GM18517 (cell line): Measurements from ENCODE around the gene NEK1.
"Not testable (repeated sequence)": the region's sequence is repeated elsewhere in the genome, so short reads cannot be mapped to it uniquely, and the experiment has no call there.

Experiments used
- ATAC-seq: cut with Tn5 transposase; IDR thresholded peaks from one replicate; pipeline ENCODE4 v1.9.1; 2021; ENCODE audit warnings: mild to moderate bottlenecking, moderate library complexity; ENCODE audit not compliant: unreplicated experiment

The NEK1 gene

DNA sequence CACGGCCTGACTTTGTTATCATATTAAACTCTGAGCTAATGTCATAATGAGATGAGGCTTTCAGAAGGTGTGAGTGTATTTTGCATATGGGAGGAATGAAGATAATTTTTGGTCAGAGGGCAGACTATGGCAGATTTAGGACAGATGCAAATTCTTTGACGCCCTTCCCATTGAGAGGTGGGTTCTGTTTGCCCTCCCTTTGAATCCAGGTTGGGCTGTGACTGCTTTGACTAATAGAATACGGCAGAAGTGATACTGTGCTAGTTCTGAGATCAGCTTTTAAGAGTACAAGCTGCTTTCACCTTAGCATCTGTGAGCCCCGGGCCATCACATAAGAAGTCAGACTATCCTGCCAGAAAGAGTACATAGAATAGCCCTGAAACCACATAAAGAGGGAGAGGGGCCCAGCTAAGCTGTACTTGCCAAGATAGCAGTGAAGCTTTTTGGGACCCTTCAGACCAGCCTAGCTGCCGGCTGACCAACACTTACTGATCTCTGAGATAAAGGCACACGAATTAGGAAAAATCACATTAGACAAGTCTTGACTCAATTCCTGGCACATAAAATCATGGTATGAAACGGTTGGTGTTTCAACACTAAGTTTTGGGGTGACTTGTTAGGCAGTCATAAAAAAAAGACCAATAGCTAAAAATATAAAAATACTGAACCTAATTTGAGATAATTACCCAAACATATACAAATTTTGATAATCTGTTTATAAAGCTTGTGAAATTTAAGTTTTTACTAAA is 174.9 kb downstream of the NEK1 start:
- peak; percentile 93 for ATAC-seq

DNA sequence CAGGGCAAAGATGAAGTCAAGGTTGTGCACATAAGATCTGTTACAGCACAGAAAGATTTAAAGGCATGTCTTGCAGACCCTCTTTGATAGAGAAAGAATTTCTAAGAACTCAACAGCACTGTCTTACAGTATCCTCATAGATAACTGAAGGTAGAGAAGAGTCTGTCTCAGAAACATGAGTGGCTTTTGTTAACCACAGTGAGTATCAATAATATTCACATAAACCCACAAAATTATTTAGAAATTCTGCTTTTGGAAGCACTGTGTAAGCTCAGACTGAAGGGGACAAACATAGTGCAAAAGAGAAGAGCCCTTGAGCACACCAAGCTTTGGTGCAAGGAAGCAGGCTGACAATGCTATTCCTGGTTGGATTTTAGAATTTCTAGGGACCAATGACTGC is 175.6 kb downstream of the NEK1 start:
- no peak for ATAC-seq

DNA sequence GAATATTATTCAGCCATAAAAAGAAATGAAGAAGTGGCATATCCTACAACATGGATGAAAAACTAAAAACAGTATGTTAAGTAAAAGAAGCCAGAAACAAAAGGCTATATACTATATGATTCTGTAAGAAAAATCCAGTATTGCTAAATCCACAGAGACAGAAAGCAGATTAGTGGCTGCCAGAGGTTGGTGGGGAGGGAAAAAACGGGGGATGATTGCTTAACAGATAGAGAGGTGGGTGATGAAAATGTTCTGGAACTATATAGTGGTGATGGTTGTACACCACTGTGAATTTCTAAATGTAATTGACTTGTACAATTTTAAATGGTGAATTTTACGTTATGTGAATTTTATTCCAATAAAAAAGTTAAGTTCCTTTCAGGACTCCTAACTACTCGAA is 184.0 kb downstream of the NEK1 start:
- no peak for ATAC-seq

DNA sequence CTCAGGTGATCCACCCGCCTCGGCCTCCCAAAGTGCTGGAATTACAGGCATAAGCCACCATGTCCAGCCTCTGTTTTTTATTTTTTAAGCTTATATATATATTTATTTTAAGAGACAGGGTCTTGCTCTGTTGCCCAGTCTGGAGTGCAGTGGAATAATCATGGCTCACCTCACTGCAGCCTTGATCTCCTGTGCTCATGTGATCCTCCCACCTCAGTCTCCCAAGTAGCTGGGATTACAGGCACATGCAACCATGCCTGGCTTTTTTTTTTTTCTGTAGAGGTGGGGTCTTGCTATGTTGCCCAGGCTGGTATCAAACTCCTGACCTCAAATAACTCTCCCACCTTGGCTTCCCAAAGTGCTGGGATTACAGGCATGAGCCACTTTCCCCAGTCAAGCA is 184.7 kb downstream of the NEK1 start:
- ATAC-seq: not testable (repeated sequence)

DNA sequence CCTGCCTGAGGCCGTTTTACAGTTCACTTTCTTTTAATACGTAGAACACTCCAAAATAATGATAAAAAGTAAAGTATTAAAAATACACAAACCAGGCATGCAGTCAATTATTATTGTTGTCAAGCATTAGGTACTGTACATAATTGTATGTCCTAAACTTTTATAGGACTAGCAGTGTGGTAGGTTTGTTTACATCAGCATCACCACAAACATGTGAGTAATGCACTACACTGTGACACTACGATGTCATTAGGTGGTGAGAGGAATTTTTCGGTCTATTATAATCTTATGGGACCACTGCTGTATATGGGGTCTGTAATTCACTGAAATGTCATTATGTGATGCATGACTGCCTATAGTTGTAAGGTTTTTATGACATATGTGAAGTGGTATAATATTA is 192.1 kb downstream of the NEK1 start:
- no peak for ATAC-seq

DNA sequence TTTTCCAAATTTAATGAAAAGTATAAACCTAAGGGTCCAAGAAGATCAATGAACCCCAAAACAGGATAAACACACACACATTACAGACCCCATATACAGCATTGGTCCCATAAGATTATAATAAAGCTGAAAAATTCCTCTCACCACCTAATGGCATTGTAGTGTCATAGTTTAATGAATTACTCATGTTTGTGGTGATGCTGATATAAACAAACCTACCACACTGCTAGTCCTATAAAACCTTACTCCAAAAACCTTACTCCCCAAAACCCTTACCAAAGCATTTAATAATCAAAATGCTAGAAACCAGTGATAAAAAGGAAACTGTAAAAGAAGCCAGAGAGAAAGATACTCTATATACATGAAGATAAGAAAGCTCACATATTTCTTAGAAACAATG is 193.5 kb downstream of the NEK1 start:
- no peak for ATAC-seq

DNA sequence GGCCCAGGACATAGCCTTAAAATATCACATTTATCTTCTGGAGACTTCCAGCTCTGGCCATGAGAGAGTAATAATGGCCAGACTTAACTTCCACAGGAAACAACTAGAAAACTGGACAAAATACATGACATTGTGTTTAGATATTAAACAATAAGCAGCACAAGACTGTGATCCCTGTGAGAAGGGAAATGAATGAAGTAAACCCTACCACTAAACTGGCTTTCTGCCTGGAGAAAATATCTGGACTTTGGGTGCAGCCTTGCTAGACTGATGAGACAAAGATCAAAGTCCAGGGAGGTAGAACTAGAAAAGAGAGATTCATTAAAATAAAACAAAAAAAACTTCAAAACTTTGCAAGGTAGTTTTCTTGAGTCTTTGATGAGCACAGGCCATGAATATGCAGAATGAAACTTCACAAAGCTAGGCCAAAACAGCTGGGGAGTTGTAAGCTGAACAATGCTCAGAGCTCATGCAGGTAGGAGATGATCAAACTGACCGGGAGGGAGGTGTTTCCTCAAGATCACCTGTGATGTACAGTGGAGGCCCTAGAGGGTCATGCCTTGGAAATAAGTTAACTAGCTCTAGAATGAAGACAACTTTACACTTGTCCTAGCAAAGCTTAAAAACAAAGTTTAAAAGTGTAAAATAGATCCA is 194.6 kb downstream of the NEK1 start:
- ATAC-seq: no peak

DNA sequence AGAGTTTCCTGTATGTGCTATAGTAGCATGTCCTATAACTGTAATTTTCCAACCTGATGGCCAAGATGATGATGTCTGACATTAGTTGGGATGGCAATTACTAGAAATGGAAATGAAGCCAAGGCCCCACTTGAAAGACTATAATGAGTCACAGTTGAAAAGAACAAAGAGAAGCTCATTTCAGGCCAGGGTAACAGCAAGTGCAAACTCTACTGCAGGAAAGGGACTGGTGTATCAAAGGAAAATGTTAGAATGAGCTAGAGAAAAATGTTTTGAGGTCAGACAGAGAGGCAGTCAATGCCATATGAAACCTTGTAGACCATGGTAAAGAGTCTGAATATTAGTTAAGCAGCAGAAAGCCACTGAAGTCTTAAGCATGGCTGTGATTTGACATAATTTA is 195.4 kb downstream of the NEK1 start:
- peak; percentile 52 for ATAC-seq

DNA sequence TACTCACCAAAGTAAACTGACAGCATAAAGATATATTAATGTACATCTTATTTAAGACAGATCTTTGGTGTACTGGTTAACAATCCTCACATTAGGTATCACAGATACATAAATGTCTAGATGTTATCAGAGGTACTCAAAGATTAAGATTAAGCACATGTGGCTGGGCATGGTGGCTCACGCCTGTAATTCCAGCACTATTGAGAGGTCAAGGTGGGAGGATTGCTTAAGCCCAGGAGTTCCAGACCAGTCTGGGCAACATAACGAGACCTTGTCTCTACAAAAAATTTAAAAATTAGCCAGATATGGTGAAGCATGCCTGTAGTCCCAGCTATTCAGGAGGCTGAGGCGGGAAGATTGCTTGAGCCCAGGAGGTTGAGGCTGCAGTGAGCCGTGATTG is 195.9 kb downstream of the NEK1 start:
- ATAC-seq: no peak

DNA sequence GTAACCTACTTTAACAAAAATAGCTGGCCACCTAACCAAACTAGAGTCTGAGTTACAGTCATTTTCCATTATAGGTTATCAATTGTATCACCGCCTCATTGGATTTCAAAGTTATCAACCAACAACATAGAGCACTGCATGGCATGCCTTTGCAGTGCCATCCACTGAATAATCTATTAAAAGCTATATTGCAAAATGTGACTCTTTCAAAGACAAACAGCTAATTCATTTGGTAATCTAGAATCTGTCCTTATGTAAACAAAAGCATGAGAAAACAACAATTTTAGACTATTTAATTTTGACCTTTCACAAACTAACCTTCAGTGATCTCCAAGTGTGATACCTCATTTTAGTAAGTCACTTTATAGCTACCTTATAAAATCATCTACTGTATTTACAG is 197.5 kb downstream of the NEK1 start:
- ATAC-seq: no peak

DNA sequence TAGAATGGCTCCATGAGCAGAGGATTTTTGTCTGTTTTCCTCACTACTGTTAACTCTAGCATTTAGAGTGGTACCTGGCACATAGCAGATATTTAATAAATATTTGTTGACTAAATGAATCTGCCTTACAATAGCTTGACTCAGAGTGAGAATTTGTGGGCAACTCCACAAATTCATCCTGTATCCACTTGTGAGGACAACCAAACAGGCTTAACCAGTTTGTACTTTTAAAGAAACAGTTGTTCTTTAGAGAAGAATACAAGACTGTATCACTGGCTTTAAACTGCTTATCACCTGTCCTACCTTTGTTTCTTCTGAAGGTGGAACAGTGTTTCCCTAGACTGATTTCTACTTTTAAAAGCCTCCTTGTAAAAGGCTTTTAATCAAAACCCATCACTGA is 200.3 kb downstream of the NEK1 start:
- ATAC-seq: no peak

DNA sequence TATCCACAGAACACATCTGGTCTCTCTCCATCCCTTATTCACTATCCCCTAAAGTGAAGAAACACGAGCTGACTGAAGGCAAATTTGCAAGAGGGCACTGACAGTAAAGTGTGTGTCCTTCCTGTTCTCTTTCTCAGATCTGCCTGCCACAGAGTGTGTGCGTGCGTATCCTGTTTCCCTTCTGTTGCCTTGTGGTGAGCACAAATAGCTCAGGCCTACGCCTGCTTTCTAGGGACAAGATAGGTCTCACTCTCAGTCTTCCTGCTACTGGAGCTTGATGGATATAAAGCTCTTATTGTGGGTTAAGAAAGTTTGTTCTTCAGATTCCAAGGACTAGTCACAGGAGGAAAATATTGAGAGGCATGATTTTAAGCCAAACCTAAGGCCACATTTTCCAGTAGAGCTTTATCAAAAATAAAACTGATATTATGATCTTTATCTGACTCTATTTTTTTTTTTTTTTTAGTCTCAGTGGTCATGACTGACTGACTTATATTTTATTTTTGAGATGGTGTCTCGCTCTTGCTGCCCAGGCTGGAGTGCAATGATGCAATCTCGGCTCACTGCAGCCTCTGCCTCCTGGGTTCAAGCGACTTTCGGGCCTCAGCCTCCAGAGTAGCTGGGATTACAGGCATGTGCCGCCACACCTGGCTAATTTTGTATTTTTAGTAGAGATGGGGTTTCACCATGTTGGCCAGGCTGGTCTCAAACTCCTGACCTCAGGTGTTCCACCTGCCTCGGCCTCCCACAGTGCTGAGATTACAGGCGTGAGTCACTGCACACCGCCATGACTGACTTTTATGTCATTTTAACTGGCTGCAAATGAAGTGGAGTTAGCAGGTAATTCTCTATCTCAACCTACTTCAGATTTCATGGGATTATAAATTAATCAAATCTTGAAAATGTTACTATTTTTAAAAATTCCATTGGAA is 201.3 kb downstream of the NEK1 start:
- ATAC-seq: peak; percentile 99

DNA sequence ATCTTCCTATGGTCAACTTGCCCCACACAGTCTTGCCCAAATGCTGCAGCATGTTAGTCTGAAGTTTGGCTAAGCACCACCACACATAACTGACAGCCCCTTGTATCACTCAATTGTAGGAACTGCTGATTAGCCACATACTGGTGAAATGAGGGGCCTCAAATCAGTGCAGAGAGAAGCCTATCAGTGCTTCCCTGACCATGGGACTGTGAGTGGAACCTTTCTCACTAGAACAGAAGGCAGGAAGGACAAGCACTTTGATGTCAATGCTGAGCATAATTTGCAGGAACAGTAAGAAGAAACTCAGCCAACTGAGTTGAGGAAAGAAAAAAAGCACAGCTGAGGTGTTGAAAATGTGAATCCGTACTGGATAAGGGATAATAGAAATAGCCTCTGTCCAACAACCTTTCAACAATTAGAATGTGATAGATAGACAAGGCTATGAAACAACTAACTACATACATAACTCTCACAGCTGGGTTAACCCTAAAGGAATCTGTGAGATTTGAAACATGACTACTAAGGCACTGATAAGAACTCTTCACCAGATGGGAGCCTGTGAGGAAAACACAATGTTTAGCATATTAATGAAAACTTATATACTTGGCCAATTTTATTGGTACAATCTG is 205.1 kb downstream of the NEK1 start:
- ATAC-seq: no peak

DNA sequence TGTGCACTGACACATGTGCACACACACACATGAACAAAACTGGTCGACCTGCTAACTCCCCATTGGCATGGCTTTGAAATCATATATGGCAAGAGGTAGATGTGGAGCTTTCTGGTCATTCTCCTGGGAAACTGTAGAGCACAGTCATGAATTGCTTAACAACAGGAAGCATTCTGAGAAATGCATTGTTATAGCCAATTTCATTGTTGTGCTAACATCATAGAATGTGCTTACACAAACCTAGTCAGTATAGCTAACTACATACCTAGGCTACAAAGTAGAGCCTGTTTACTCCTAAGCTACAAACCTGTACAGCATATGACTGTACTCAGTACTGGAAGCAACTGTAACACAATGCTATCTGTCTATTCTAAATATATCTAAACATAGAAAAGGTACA is 207.4 kb downstream of the NEK1 start:
- ATAC-seq: no peak

DNA sequence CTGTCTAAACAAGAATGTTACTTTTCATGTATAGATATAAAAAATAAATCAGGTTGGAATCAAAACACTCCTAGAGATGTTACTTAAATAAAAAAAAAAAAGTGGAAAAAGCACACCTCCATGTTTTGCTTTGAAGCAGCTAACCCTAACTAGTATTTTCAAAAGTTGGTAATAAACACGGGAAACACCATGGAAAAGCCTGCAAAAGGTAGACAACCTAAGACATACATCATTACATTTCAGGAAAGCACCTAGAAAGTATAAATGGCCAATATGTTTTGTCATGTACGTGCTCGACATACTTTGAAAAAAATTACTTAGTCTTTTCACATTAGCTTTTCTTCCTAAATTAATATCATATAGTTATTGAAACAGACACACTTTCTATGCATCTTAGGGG is 211.6 kb downstream of the NEK1 start:
- ATAC-seq: no peak

DNA sequence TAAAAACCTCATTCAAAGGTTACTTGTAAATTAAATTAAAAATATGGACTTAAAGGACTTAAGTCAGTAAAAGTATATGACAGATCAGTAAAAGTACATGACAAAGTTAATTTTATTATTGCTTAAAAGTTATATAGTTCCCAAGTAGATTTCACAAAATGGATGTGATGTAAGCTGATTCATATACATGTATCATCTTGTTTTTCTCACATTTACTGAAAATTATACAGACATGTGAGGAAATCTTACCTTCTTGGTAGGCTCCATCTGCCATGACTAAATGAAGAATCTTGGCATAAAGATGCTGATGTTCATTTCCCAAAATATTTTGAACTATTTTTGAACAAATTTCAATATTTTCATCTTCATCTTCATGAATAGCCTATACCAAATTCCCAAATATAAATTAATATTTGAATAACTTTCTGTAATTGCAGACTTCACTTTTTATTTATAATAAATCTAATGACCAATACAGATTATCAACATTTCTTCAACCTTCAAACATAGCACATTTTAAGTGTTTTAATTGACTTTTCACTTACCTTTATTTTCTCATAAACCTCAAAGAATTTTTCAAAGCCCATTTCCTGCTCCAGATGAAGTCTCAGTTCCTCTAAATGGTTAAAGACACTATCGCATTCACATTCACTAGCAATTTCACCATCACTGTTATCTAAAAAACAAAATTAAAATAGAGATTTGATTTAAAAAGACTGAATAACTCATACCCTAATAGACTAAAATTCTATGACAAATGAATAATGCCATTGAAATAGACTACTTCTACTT is 212.2 kb downstream of the NEK1 start:
- ATAC-seq: peak; percentile 73

DNA sequence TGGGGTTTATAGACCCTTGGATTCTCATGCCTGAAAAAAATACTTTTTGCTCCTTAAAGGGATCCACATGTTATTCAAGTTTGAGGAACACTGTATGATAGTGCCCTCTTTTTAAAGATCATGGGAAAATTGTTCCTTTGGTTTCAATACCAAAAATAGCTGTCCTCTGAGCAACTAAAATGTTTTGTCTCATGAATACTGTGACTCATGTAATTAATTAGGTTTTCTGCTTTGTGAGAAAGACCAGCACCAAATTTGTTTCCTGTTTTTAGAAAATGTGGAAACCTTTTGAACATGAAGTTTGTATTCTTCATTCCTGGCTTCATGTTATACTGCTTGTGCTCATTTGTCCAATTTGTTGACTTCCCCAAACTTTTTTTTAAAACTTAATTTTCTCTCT is 214.1 kb downstream of the NEK1 start:
- ATAC-seq: no peak

DNA sequence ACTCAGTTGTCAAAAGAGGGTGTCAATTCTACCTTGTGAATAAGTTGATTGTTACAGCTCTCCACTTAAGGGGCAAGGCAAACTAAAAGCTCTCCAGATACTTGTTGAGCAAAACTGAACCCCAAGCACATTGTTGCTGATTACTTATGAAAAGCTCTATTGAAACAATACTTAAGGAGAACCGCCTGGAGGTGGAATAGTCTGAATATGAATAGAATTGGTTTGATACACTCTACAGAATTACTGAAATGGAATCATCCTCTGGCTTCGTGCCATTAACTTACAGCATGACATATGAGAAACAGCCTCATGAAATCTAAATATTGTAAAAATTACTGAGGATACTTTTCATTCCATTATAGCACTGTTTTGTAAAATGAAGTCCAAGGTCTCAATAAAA is 214.6 kb downstream of the NEK1 start:
- ATAC-seq: no peak

DNA sequence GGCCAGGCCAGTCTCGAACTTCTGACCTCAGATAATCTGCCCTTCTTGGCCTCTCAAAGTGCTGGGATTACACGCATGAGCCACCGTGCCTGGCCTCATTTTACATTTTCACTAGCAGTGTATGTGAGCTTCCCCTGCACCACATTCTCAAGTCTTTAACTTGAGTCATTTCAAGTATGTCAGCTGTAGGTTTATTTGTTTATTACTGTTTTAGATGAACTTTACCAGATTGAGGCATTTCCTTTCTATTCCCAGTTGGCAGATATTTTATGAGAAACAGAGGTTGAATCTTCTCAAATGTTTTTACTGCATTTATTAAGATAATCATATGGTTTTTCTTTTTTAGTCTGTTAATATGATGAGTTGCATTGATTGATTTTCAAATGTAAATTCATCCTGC is 227.0 kb downstream of the NEK1 start:
- ATAC-seq: no peak

DNA sequence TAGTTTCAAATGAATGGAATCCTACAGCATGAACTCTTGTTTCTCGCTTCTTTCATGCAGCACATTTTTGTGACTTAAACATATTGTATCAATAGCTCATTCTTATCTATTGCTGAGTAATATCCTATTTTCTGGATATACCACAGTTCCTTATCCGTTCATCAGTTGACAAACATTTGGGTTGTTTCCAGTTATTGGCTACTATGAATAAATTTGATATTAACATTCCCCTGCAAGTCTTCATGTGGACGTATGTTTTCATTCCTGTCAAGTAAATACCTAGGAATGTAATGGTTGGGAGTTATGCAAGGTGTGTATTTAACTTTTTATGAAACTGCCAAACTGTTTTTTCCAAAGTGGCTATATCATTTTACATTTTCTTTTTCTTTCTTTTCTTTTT is 227.6 kb downstream of the NEK1 start:
- no peak for ATAC-seq
